HG03060 (cell line): ENCODE results near the gene ELMO1.

Experiments
- ATAC-seq: cut with Tn5 transposase; IDR thresholded peaks from one replicate; pipeline ENCODE4 v1.9.1; 2021; ENCODE audit warnings: low read depth, moderate number of reproducible peaks; ENCODE audit not compliant: unreplicated experiment

ELMO1 gene

DNA sequence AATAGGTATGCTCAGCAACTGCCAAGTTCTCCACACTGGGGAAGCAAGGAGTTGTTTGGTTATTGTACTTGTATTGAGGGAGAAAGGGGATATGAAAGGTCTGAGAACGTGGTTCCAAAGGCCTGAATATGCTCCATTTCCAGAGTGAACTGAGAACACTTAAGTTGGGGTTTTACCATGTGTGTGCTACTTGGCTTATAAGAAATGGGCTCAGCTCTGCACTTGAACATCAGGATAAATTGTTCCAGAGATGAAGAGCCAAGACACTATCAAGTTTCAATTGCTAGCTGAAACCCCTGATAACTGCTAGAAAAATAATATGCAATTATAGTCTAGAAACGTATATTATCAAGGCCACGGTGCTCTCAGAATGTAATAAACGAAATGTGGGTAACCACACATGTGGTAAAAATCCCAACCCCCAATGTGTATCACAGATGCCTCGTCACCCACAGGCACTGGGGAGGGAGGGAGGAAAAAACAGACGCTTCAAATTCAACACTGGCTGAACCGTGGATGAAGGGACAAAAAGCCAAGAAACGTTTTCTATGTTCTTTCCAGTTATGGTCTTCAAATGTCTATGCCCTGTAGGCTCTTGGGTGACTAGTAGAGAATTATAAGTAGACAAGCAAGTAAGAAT, 16.3 kb downstream of the ELMO1 start:
- no peak for ATAC-seq

DNA sequence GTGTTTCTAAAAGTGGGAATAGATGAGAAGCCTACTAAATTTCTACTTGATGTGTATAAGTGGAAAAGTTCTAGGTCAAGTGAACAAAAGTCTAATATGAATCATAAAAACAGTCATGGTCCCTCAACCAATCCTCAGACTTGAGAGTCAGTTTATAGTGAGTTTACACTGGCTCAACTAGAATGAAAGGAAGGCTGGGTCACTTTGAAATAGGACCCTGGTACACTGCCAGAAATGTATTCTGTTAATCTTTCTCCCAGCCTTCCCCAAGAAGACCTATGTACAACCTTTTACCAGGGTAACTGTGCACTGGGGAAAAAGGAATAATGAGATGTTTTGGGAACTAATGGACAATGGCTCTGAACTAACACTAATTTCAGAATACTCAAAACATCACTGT, 17.3 kb downstream of the ELMO1 start:
- no peak for ATAC-seq

DNA sequence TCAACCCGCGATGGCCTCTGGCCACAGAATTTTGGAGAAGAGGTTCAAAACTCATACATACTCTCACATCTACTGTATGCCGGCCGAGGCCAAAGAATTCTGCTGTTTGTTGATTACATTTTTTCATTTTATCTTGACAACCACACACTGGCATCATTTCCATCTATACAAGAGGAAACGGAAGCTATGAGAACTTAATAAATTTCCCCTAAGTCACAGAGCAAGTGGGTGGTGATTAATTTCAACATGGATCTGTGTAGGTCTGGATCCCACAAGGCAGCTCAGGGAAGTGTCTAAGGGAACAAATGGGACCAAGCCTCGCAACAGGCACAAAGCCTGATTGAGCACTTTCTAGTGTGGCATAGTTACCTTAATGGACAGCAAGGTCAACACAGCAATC, 18.0 kb downstream of the ELMO1 start:
- no peak for ATAC-seq

DNA sequence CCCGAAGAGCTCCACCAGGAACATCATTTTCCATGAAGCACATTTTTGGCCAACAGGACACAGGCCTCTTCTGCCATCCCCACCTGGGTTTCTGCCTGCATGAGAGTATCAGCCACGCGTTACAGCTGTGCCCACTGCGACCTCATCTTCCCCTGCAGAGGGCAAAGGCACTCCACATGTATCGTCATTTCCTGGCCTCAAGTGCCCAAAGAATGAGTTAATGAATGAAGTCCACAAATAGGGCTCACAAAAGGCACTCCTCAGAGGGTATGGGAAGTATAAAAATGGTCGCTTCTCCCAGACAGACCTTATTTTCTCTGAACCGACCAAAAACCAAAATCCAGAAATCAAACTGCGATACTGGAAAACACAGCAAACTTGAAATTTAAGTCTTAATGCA, 18.5 kb downstream of the ELMO1 start:
- ATAC-seq, result no peak

DNA sequence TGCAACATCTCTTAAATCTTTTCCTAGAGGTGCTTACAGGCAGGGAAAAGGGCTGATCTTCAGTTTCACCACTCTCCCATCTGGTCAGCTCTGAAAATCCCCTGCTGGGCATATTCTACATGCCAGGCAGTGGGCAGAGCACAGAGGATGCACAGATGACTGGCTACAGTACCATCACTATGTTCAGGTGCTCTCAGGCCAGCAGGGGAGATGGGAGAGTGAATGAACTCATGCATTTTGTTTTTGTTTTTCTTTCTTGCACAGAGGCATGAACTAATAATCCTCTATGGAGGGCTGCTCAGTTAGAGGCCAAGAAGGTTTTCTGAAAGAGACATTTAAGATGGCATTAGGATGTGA, 19.3 kb downstream of the ELMO1 start:
- ATAC-seq, result no peak

DNA sequence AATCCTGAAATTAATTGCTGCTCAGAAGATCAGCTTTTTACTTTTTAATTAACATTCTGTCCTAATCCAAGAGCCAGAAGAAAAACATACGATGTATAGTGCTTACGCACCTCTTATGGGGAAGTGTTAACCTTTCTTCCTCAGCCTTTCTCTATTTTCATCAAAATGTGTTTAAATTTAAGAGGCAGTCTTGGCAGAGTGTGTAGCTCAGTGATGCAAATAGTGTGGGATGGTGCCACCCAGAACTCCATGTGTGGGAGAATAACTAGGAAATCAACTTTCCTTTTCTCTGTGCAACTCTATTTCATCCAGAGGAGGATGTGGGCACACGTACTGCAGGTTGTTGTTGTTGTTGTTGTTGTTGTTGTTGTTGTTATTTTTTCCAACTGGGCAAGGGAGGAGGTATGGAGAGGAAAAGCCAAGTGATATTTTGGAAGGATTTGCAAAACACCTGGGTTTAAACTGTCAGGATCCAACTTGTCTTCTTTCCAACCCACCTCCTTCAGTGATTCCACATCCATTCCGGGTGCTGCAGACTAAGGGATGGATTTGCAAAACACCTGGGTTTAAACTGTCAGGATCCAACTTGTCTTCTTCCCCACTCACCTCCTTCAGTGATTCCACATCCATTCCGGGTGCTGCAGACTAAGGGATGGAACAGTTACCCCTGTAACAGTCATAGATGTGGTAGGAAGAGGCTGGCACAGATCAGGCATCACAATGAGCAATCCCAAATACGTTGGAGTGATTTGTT, 19.8 kb downstream of the ELMO1 start:
- ATAC-seq, result no peak

DNA sequence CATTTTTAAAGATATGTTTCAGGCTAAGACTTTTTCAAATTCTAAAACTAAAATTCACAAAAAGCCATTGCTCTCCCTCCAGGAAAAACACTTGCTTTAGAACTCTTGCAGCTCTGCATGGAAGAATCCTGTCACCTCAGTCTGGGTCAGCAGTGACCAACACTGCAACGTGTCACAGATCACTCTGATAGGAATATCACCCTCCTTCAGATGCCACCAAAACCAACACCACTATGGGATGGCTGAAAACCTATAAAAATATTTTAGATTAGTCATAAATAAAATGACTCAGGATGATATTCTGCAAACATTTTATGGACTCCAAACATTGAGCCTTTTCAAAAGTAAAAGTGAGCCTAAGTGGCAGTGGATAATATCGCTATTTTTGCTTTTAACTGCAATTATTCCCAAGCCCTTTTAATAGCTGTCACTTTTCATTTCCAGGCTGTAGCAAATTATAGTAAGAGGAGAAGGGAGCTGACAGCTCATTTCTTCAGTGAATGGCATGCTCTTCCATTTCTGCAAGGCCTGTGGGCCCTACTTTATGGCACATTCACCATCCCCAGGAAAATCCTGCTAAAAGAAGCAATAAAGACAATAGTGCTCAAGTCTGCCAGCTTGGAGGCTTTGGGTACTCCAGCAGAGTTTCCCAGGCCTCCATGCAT, 21.3 kb downstream of the ELMO1 start:
- ATAC-seq, result no peak

DNA sequence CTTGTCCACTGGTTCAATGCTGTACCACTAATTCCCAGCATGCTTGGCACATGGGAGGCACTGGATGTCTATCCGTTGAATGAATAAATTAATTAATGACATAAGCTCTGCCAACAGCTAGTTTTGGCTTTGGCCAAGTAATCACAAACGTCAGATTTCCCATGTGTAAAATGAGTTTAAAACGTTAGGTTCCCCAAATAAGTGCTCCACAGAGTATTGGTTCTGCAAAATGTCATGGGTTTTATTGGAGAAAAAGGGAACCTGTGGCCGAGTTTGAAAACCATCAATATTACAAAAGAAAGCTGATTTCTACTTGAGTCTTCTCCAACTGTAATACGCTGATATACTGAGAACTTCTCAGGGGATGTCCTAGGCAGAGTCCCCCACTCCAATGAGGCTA, 23.2 kb downstream of the ELMO1 start:
- ATAC-seq, result no peak

DNA sequence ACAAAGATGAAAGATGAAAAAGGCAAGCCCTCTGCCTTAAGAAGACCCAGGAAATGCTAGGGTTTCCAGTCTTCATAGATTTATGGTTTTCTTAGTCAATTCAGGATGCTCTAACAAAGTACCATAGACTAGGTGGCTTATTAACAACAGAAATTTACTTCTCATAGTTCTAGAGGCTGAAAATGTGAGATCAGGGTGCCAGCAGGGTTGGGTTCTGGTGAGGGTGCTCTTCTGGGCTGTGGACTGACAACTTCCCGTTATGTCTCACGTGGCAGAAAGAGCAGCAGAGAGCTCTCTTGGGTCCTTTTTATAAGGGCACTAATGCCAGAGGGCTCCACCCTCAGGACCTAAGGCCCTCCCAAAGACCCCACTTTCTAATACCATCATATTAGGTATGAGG, 23.7 kb downstream of the ELMO1 start:
- ATAC-seq, result no peak

DNA sequence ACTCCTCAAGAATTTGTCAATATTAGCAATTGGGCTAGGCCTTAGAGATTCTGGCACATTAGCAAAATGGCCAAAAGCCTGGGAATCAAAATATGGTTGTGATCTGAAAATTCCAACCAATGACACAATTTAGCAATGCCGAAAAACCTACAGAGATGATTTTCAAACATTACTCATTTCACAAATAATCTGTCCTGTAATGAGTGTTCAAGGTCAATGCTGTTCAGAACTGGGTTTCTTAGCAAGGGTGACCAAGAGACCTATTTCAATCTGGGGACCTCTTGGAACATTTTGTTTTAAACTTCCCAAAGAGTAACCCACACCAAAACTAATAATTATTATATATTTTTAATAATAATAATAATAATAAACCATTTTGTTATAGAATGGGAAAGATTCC, 24.1 kb downstream of the ELMO1 start:
- ATAC-seq, result no peak

DNA sequence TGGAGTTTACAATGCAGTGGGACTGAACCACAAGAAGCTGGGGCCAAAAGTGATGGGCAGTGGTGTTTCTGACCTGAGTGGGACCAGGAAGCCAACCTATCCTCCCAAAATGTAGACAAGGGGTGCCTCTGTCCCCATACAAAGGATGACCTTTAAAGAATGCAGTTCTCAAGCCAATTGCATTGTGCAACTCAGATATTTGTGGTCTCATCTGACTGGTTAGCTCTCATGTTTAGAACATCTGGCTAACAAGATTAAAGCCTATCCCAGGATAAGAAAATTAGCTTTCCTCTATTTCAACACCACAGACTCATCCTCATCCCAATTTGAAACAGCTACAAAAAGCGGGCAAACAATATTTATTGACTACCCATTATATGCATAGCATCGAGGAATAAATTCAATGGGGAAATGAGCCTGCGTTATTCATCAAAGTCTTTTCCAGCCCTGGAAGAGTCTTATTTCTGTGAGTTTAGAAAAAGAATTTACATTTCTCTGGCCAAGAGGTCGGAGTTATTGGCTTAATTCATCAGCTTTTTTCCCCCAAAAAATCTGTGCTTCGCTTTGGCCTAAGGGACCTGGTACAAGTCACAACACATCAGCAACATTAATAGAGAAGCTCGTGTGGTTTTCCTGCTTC, 26.7 kb downstream of the ELMO1 start:
- no peak for ATAC-seq

DNA sequence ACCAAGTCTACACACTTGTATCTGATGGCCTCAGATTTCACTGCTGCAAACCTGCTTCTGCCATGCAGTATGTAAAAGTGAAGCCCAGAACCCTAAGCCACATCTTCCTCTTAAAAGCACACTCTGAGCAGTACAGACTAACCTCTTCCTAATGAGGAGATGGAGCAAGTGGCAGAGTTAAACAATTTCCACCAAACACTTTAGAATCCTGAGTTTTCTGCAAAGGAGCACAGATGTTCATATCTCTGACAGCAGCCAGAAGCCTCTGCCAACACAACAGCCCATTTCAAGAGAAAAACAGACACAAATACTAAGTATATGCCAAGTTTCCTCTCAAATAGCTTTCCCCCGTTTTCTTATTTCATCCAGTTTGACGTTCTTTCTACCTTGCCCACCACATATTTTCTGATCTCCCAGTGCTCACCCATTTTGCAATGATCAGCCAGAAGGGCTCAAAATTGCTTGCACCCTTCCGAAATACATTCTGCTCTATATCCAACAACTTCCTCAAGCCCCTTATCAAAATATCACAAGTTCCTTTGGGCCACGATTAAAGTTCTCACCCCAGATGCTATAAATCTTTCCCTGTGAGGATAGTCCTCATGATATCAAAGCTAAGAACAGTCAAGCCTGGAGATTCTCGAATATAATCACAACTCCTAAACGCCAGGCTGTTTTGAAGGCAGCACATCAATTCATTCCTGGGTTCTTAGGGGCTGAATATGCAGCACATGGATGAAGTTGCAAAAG, 27.5 kb downstream of the ELMO1 start:
- no peak for ATAC-seq

DNA sequence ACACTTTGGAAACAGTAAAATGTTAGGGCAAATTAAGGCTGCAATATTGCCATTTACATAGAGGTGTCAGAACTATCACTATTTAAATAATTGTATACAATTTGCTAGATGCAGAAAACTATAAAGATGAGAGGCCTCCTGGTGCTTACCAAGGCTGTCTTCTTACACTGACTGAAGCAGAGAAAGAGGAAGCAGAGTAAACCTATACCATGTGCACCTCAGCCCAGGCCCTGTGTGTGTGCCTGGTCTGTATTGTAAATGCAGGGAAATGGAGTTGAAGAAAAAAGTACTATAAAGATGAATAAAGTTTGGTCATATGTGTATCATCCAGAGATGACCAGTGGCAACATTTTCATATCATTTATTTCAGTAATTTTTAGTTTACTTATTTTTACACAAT, 29.2 kb downstream of the ELMO1 start:
- ATAC-seq, result no peak

DNA sequence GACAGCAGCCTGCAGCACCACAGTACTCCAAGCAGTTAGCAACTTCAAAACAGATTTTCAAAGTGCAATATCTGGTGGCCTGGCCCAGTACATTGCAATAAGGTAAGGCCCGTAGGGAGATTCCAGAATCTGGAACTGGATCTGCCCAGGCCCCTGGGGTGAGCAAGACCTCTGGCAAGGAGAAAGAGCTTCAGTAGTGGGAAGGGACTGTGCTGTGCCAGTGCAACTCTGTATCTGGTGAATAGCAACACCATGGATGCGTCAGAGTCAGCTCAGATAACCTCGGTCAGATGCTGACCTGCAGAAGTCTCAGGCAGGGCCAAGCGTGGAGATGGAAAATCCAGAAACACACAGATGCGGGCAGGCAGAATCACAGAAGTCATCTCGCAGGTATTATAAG, 30.3 kb downstream of the ELMO1 start:
- no peak for ATAC-seq

DNA sequence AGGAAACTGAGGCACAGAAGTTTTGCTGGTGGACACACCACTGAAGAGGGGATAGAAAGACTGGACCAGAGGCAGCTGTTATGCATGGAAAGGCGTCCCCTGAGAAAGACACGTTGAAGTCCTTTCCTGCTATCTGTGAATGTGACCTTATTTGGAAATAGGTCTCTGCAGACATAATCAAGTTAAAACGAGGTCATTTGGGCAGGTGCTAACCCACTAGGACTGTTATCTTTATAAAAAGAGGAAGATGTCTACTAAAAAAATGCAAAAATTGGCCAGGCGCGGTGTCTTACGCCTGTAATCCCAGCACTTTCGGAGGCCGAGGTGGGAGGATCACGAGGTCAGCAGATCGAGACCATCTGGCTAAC, 31.6 kb downstream of the ELMO1 start:
- no peak for ATAC-seq

DNA sequence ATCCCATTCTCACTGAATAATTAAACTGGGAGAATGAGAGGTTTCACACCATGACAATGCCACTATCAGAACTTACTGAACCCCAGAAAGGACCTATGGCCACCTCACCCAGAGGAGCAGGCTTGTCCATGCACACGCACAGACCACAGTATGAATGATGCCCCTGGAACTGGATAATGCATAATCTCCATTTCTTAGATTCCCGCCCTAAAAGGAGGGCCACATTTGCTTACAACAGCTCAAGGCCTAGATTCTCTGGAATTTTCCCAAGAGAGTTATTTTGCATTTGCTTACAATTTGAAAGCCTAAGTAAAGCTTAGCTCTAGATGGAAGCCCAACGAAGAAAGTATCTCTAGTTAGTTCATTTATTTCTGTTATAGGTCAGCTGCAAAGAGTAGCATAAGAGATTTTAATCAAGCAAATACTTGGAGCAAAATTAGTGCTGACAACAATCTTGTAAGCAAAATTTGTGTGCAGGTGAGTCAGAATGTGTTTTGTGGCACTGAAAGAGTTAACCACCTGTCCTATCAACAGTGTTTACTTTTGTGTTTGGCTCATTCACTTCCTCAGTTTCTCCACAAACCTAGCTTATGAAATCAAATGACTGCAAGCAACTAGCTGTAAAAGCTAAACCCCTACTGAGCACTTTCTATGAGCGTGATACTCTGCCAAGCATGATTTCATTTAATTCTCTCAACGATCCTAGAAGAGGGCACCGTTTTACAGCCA, 32.1 kb downstream of the ELMO1 start:
- no peak for ATAC-seq

DNA sequence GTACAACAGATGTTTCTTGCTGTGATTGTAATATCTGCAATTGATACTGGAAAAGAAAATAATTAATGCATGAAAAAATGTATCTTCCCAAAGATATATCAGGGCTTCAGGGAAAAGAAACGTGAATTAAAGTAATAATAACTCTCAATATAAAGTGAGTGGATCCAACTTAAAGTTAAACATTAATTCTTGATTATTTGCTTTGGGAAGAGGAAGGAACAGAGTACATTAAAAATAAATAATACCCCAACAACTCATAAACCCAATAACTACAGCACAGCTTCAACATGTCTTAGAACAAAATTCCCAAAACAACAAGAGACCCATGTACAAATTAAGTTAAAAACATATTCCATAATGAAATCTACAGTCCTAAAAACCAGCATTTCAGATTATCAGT, 33.0 kb downstream of the ELMO1 start:
- ATAC-seq, result no peak

DNA sequence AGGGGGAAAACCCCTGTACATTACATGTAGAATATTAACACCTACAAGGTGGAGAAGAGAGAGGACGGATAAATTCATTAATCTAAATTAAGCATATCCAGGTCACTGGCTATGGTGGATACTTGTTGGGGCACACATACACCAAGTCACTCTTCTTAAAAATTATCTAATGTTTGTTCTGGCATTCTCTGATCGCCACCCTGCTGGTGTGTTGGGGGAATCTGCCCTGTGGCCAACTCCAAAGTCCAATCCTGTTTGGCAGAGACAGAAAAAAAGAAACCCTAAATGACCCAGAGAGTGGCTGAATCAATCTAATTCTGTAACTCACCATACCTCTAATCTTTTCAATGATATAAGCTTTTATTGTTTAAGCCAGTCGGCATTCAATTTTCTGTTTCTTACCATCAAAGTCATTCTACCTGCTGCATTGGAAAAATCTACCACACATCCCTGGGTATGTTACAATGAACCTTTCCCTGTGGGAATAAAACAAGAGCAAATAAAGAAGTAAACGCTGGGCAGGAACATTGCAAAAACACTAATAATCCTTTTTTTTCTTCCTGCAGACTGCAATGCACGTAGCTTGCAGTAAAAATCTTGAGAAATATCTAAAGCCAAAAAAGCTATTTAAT, 34.2 kb downstream of the ELMO1 start:
- no peak for ATAC-seq

DNA sequence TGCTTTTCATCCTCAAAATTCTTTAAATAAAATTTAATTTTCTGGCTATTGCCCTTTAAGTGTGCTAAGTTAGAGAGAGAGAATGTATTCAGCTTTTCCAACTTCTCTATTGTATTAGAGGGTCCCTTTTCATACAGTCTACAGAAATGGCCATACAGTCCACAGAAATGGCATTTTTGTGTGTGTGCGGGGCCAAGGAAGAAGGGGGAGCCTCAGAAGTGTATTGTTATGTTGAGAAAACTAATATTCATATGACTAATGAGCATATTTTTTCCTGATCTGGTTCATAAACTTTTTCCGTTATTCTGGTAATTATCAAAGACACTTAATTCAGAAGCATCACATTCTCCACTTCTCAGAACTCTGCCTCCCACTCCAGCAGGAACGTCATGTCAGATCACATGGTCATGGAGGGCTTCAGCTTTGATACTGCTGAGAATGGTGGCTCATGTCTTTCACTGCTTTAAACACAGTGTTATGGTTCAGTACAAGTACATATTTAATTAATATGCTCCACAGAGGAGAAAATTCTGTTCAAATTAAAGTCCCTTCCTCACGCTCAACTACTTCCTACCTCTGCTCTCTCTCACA, 37.1 kb downstream of the ELMO1 start:
- no peak for ATAC-seq
